ENCODE data around the gene ARHGEF5.

ARHGEF5 gene

GRCh38 chr7:144398291-144398690, 43.1 kb downstream of the ARHGEF5 start:
- no peaks in the 10 kb centered on the region for H4K20me1 ChIP-seq (ENCODE audit: insufficient read depth, low read length, poor library complexity, severe bottlenecking)
- no peaks in the 10 kb centered on the region for H3F3A ChIP-seq (ENCODE audit: low read depth)
- no peaks in the 10 kb centered on the region for H3K9me3 ChIP-seq (ENCODE audit: insufficient read depth, low read depth, low read length)
- H2AFZ ChIP-seq (ENCODE audit: low read length): no peak overlapping the region
- no peak overlapping the region for H3K9ac ChIP-seq (ENCODE audit: low read depth, low read length, poor library complexity, severe bottlenecking)
- no peak overlapping the region for H3K4me3 ChIP-seq (ENCODE audit: low read length, poor library complexity, severe bottlenecking)
- no peaks in the 10 kb centered on the region for H3K36me3 ChIP-seq (ENCODE audit: insufficient read depth, low read length)
- H3K9me2 ChIP-seq (replicated peaks; ENCODE audit: low read depth, low read length): no peaks in the 10 kb centered on the region
- no peaks in the 10 kb centered on the region for H3K27me3 ChIP-seq (ENCODE audit: insufficient read depth, low read length, poor library complexity, severe bottlenecking)
- no peak overlapping the region for H3K4me2 ChIP-seq (ENCODE audit: low read depth, low read length, poor library complexity, severe bottlenecking)
- no peaks in the 10 kb centered on the region for H3K79me2 ChIP-seq (ENCODE audit: insufficient read depth, low read length)
- H3K4me1 ChIP-seq (ENCODE audit: insufficient read depth, low read length, poor library complexity, severe bottlenecking): no peaks in the 10 kb centered on the region
- TF ChIP-seq EZH2phosphoT487 (IDR thresholded peaks at IDR 0.05; ENCODE audit: borderline replicate concordance) (no peak), CTCF (conservative IDR thresholded peaks at IDR 0.05; ENCODE audit: low read length) (no peak)

- Histone ChIP-seq H3K36me3 (ENCODE audit: insufficient read depth, low read length) (no peaks in the 10 kb centered on the region), H3K9ac (ENCODE audit: low read depth, low read length, poor library complexity, severe bottlenecking) (no peak overlapping the region), H3K27me3 (ENCODE audit: insufficient read depth, low read length, poor library complexity, severe bottlenecking) (no peaks in the 10 kb centered on the region), H3K79me2 (ENCODE audit: insufficient read depth, low read length) (no peaks in the 10 kb centered on the region), H2AFZ (ENCODE audit: low read length) (no peak overlapping the region), H3K4me1 (ENCODE audit: insufficient read depth, low read length, poor library complexity, severe bottlenecking) (no peaks in the 10 kb centered on the region), H3K4me3 (ENCODE audit: low read length, poor library complexity, severe bottlenecking) (no peak overlapping the region), H4K20me1 (ENCODE audit: insufficient read depth, low read length, poor library complexity, severe bottlenecking) (no peaks in the 10 kb centered on the region), H3K9me2 (replicated peaks; ENCODE audit: low read depth, low read length) (no peaks in the 10 kb centered on the region), H3K9me3 (ENCODE audit: insufficient read depth, low read depth, low read length) (no peaks in the 10 kb centered on the region), H3K4me2 (ENCODE audit: low read depth, low read length, poor library complexity, severe bottlenecking) (no peak overlapping the region), H3F3A (ENCODE audit: low read depth) (no peaks in the 10 kb centered on the region)
- TF ChIP-seq EZH2phosphoT487 (IDR thresholded peaks at IDR 0.05; ENCODE audit: borderline replicate concordance): no peak
- no peak for TF ChIP-seq CTCF (conservative IDR thresholded peaks at IDR 0.05; ENCODE audit: low read length)
These were observed 43.7 kb downstream of the ARHGEF5 start for GRCh38 chr7:144398911-144399310.

- Histone ChIP-seq H3K9me3 (ENCODE audit: insufficient read depth, low read depth, low read length) (no peaks in the 10 kb centered on the region), H3K27me3 (ENCODE audit: insufficient read depth, low read length, poor library complexity, severe bottlenecking) (no peaks in the 10 kb centered on the region), H3K79me2 (ENCODE audit: insufficient read depth, low read length) (no peaks in the 10 kb centered on the region), H2AFZ (ENCODE audit: low read length) (no peak overlapping the region), H3K4me3 (ENCODE audit: low read length, poor library complexity, severe bottlenecking) (no peak overlapping the region), H3K4me2 (ENCODE audit: low read depth, low read length, poor library complexity, severe bottlenecking) (no peak overlapping the region), H3K36me3 (ENCODE audit: insufficient read depth, low read length) (no peaks in the 10 kb centered on the region), H3K9me2 (replicated peaks; ENCODE audit: low read depth, low read length) (no peaks in the 10 kb centered on the region), H4K20me1 (ENCODE audit: insufficient read depth, low read length, poor library complexity, severe bottlenecking) (no peaks in the 10 kb centered on the region), H3K9ac (ENCODE audit: low read depth, low read length, poor library complexity, severe bottlenecking) (no peak overlapping the region), H3F3A (ENCODE audit: low read depth) (no peaks in the 10 kb centered on the region), H3K4me1 (ENCODE audit: insufficient read depth, low read length, poor library complexity, severe bottlenecking) (no peaks in the 10 kb centered on the region)
- no peak for TF ChIP-seq EZH2phosphoT487 (IDR thresholded peaks at IDR 0.05; ENCODE audit: borderline replicate concordance)
- no peak for TF ChIP-seq CTCF (conservative IDR thresholded peaks at IDR 0.05; ENCODE audit: low read length)
These were observed 44.7 kb downstream of the ARHGEF5 start for GRCh38 chr7:144399946-144400345.
